Left lung (tissue), 10 donors: Measurements from ENCODE around the gene LAMTOR5. TPM values are rescaled to one million over a fixed set of nuclear protein-coding genes. Genes with fewer than 3 reads are reported as not detected.

Experiments
- ATAC-seq: fragments of 200-7000 bp; cut with Tn5 transposase; one replicate; pipeline ENCODE4 v1.9.1; 2020; ENCODE audit warnings: moderate library complexity
- DNase-seq, 4 donors: peaks; one replicate each; pipeline ENCODE4 v3.0.0-alpha.2; 2013 to 2020
- H3K27ac ChIP-seq, 2 donors: fragments of 200-600 bp; sonication (generic) in 1 of 2; one replicate each; pipeline versions ENCODE4 v1.5.0 to v1.8.0; 2020 to 2021
- H3K27me3 ChIP-seq, 2 donors: fragments of 200-600 bp; sonication (generic) in 1 of 2; one replicate each; pipeline versions ENCODE4 v1.5.0 to v1.8.0; 2020 to 2021
- H3K36me3 ChIP-seq, 2 donors: fragments of 200-600 bp; sonication (generic) in 1 of 2; one replicate each; pipeline versions ENCODE4 v1.5.0 to v1.8.0; 2020 to 2021
- H3K4me1 ChIP-seq, 2 donors: fragments of 200-600 bp; one replicate each; pipeline ENCODE4 v1.8.0; 2021
- H3K4me3 ChIP-seq, 2 donors: fragments of 200-600 bp; sonication (generic) in 1 of 2; one replicate each; pipeline versions ENCODE4 v1.5.0 to v1.8.0; 2020 to 2021; ENCODE audit warnings: mild to moderate bottlenecking in 1 of 2
- H3K9me3 ChIP-seq, 2 donors: fragments of 200-600 bp; sonication (generic) in 1 of 2; one replicate each; pipeline versions ENCODE4 v1.5.0 to v1.8.0; 2020 to 2021
- intact Hi-C, 2 donors: fragments of 100-400 bp; cut with DNase I; formaldehyde crosslinking; loops; one replicate each; pipeline versions ENCODE4 v1.11.2 to v1.14.2; 2022
- polyA plus RNA-seq, 6 donors: library from polyadenylated mRNA; unstranded; fragments of 120-200 nt; gene quantifications; one replicate each; pipeline ENCODE4 v1.2.1, GENCODE V29; 2013; ENCODE audit not compliant: insufficient read length in 6 of 6
- total RNA-seq, 2 donors: library from RNA; stranded (reverse); fragmentation: NEBNext Ultra II Directional; extraction: Animal tissue kit (Norgen Biotek cat#: 25700); gene quantifications; one replicate each; pipeline ENCODE4 v1.2.1, GENCODE V29; 2021
- TF ChIP-seq, protein P1 (sequence below), 2 donors: fragments of 200-600 bp; sonication (generic) in 1 of 2; IDR thresholded peaks; one replicate each; pipeline versions ENCODE4 v1.5.0 to v1.8.0; 2021; ENCODE audit warnings: antibody characterized with exemption in 2 of 2
- donor health status: DM: no; HTN: yes; CAD: no.
- donor health status: DM: no; HTN: no; CAD: no.

Gene LAMTOR5
- total and polyA plus RNA-seq, 8 donors: 112 to 145 (median 119) TPM

DNA sequence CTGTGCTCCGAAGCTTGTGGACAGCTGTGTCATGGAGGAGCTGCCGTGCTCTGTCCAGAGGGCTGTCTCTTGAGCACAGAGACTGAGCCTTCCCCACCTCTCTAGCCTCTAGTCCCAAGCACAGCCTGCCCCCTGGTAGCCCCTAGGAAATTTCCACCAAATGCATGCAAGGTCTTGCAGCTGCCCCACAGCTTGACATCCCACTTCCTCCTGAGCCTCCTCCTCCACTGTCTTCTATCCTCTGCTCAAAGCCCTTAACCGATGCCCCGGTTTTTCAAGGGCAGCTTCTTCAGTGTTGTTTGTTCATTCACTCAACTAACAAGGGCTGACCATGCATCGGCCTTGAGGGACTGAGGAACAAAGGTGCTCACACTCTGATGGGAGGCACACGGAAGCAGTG is 22.9 kb upstream of the LAMTOR5 start:
- no peaks in the 10 kb centered on the region for H3K9me3 ChIP-seq
- H3K4me1 ChIP-seq: peaks cover 10% of the 10 kb centered on the region in 2 donors
- intact Hi-C loops: no loop called here
- ATAC-seq (no peak), DNase-seq (no peak)
- no peaks in the 10 kb centered on the region for H3K36me3 ChIP-seq
- H3K27ac ChIP-seq: no peak overlapping the region
- no peaks in the 10 kb centered on the region for H3K27me3 ChIP-seq
- TF ChIP-seq, protein P1, sequence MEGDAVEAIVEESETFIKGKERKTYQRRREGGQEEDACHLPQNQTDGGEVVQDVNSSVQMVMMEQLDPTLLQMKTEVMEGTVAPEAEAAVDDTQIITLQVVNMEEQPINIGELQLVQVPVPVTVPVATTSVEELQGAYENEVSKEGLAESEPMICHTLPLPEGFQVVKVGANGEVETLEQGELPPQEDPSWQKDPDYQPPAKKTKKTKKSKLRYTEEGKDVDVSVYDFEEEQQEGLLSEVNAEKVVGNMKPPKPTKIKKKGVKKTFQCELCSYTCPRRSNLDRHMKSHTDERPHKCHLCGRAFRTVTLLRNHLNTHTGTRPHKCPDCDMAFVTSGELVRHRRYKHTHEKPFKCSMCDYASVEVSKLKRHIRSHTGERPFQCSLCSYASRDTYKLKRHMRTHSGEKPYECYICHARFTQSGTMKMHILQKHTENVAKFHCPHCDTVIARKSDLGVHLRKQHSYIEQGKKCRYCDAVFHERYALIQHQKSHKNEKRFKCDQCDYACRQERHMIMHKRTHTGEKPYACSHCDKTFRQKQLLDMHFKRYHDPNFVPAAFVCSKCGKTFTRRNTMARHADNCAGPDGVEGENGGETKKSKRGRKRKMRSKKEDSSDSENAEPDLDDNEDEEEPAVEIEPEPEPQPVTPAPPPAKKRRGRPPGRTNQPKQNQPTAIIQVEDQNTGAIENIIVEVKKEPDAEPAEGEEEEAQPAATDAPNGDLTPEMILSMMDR (IDR thresholded peaks at IDR 0.05): no peak
- no peak overlapping the region for H3K4me3 ChIP-seq

DNA sequence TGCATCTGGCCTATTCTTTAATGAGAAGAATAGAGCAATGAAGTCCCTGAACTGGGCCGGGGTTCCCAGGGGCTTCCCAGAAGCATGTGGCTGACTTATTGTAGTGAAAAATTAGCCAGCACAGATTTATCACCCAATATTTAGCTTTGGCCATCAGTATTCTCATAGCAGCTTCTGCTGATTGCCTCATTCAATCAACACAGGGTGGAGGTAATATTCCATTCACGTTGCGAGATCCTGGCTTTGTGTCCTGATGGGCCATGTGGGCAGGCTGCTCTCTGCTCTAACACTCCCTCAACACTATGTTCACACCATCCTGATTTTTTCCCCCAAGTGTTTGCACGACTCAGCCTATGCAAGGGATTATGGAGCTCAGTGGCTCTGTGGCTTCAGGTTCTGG is 21.5 kb upstream of the LAMTOR5 start:
- Histone ChIP-seq H3K4me3 (no peak overlapping the region), H3K36me3 (no peaks in the 10 kb centered on the region), H3K27ac (no peak overlapping the region), H3K27me3 (no peaks in the 10 kb centered on the region), H3K9me3 (no peaks in the 10 kb centered on the region), H3K4me1 (peaks cover 6 to 10% of the 10 kb centered on the region in 2 donors)
- no peak for DNase-seq
- TF ChIP-seq, protein P1 (IDR thresholded peaks at IDR 0.05): no peak
- no peak for ATAC-seq
- intact Hi-C loops: no loop called here

DNA sequence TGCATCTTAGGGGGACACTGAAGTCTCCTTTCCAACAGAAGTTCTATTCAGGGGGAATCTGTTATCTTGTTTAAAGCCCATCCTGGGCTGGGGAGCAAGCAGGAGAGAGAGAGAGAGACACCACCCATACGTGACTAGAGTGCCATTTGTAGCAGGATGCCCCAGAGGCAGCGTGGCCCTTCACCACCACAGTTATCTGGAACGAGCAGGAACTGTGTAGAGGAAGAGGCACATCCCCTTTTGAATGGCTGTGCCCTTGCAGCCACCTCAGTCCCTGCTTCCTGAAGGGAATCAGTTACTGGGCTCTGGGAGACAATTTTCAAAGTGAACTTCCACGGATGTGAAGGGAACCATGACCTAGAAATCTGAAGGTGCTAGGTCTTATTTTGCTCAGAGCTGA is 19.4 kb upstream of the LAMTOR5 start:
- H3K27me3 ChIP-seq: no peaks in the 10 kb centered on the region
- H3K36me3 ChIP-seq: no peaks in the 10 kb centered on the region
- H3K9me3 ChIP-seq: no peaks in the 10 kb centered on the region
- DNase-seq (no peak), ATAC-seq (peak; percentile 31)
- H3K4me3 ChIP-seq: no peak overlapping the region
- TF ChIP-seq, protein P1 (IDR thresholded peaks at IDR 0.05): no peak
- intact Hi-C loops: no loop called here
- no peak overlapping the region for H3K27ac ChIP-seq
- H3K4me1 ChIP-seq: no peaks in the 10 kb centered on the region

DNA sequence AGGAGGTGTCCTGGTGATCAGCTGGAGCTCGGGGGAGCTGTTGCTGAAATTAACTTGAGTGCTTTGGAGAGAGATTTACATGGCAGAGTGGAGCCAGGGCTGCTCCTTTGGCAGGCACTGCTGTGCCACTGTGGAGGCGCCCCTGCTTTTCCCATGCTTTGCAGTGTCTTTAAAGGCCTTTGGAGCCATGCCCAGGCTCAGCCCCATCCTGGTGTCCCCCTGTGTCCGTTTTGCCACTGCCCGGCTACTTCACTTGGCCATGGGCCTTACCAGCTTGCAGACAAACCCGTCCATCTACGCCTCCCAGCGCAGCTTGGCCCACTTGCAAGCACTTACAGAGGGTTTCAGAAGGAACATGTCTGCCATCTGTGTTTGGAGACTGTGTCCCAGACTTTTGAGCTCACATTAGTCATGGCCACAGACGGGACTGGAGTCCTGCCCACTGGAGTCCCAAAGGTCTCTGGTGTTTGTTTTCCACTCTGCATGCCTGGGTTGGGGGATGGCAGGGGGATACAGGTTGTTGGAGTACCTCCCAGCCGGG is 18.2 kb upstream of the LAMTOR5 start:
- Histone ChIP-seq H3K9me3 (no peaks in the 10 kb centered on the region), H3K27me3 (no peaks in the 10 kb centered on the region), H3K4me3 (no peak overlapping the region), H3K4me1 (no peaks in the 10 kb centered on the region), H3K27ac (no peak overlapping the region), H3K36me3 (no peaks in the 10 kb centered on the region)
- DNase-seq (no peak), ATAC-seq (peak; percentile 41)
- intact Hi-C loops: no loop called here
- TF ChIP-seq, protein P1 (IDR thresholded peaks at IDR 0.05): no peak

DNA sequence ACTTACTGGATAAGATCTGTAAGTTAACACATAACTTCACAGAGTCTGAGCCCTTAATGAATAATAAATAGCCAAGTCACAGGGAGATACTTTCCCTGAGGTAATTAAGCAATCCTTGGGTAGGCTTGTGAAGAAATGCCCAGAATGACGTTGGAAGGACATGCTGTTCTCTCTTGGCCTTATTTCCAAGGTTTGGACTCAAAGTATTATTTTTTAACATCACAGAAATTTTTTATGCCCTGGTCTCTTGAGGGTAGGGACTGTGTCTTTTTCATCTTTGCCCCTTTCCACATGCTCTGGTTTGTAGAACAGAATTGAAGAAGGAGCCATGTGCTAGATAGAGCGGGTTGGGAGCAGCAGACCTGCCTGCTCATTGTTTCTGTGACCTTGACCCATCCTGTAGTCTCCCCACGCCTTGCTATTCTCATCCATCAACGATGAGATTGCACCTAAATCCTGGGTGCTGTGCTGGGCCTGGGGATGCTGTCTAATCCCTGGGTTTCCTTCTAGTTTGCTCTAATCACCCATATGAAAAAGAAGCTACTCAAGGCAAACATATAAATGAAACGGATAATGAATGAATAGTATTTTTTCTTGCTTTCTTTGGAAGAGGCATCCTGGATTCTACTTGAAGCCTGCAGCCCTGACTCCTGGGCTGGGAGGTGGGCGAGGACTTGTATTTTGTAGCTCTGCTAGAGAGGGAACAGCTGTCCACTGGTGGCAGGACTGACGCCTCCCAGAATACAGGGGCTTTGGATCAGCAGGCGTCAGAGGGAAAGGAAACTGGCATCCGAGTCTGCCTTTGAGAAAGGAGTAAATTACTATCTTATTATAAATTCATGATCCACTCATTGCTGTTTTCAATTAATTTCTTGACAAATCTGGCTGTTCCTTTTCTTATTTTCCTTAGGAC is 17.5 kb upstream of the LAMTOR5 start:
- DNase-seq (no peak), ATAC-seq (no peak)
- Histone ChIP-seq H3K4me1 (no peaks in the 10 kb centered on the region), H3K9me3 (no peaks in the 10 kb centered on the region), H3K27me3 (no peaks in the 10 kb centered on the region), H3K4me3 (no peak overlapping the region), H3K27ac (no peak overlapping the region), H3K36me3 (no peaks in the 10 kb centered on the region)
- intact Hi-C loops: no loop called here
- TF ChIP-seq, protein P1 (IDR thresholded peaks at IDR 0.05): no peak
